Liver (tissue), 3 donors: ENCODE results near the gene PTPN4.

ENCODE experiments used
- CTCF ChIP-seq: fragments of 150-350 bp; IDR thresholded peaks from 2 replicates; pipeline ENCODE4 v1.5.1; 2017; ENCODE audit warnings: improper control_type of control experiment, low read depth, low read length; ENCODE audit not compliant: missing input control
- FOXA1 ChIP-seq: IDR thresholded peaks from 2 replicates; pipeline ENCODE4 v1.6.1; 2016; ENCODE audit warnings: antibody characterized with exemption
- FOXA2 ChIP-seq: IDR thresholded peaks from 2 replicates; pipeline ENCODE4 v1.6.1; 2016; ENCODE audit warnings: antibody characterized with exemption
- RAD21 ChIP-seq, 2 donors: IDR thresholded peaks; 2 replicates each; pipeline ENCODE4 v1.6.1; 2016; ENCODE audit warnings: antibody characterized with exemption in 2 of 2, mild to moderate bottlenecking in 2 of 2
- REST ChIP-seq: IDR thresholded peaks from 2 replicates; pipeline ENCODE4 v1.6.1; 2016; ENCODE audit warnings: antibody characterized with exemption, mild to moderate bottlenecking
- ZBTB33 ChIP-seq: IDR thresholded peaks from 2 replicates; pipeline ENCODE4 v1.6.1; 2016; ENCODE audit warnings: antibody characterized with exemption
- TF ChIP-seq, protein P1 (sequence below): IDR thresholded peaks from 2 replicates; pipeline ENCODE4 v1.6.1; 2016; ENCODE audit warnings: antibody characterized with exemption
- TF ChIP-seq, protein P2 (sequence below): IDR thresholded peaks from 2 replicates; pipeline ENCODE4 v1.6.1; 2016; ENCODE audit warnings: antibody characterized with exemption
- donor health status: healthy.
- donor health status: healthy.

DNA sequence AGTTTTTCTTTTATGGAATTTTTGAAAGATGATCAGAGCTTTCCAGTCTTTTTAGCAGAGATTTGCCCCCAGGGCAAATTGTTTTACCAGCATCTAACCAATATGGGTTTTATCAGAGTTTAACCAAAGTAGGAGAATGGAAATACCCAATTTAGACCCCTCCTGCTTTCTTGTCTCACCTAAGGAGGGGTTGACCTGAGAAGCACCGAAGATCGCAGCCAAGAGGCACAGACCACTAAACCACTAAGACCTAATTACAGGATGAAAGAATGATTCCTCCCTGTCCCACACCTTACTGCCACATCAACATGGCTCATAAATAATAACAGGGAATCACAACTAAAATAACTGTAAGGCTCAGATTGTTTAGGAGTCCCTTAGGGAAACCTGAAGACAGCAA, 141.3 kb downstream of the PTPN4 start:
- TF ChIP-seq CTCF (no peak), FOXA2 (no peak), REST (no peak), ZBTB33 (no peak), RAD21 (IDR thresholded peaks at IDR 0.05) (no peak), FOXA1 (no peak)
- TF ChIP-seq, protein P1, sequence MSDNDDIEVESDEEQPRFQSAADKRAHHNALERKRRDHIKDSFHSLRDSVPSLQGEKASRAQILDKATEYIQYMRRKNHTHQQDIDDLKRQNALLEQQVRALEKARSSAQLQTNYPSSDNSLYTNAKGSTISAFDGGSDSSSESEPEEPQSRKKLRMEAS, result no peak
- TF ChIP-seq, protein P2, sequence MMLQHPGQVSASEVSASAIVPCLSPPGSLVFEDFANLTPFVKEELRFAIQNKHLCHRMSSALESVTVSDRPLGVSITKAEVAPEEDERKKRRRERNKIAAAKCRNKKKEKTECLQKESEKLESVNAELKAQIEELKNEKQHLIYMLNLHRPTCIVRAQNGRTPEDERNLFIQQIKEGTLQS, result no peak
